Ammon's horn (tissue), 1 donor: ENCODE measurements around the gene MTNR1A.

Experiments used
- DNase-seq: peaks from one replicate; pipeline ENCODE4 v3.0.0-alpha.2; 2016; ENCODE audit warnings: low spot score

MTNR1A gene

GRCh38 chr4:186486172-186486571 lies 69.2 kb downstream of the MTNR1A start:
- DNase-seq: peak; percentile 34

DNA sequence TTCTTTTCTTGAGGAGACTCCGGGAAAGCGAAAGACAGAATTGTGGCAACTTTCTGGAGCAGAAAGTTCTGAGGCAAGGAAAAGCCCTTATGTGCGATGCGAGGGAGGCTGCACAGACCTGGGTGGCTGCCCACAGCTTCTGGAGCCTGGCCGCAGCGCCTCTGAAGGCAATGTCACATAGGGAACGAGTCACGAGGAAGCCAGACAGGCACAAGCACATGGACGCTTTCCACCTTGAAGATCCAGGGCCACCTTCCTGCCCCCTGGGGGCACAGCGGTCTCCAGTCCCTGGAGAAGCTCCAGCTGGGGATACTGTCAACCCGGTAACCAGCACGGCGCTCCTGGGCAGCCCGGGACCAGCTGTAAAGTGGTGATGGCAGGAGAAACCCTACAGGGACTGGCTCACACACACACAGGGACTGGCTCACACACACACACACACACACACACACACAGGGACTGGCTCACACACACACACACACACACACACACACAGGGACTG lies 69.8 kb downstream of the MTNR1A start:
- DNase-seq: peak; percentile 61

DNA sequence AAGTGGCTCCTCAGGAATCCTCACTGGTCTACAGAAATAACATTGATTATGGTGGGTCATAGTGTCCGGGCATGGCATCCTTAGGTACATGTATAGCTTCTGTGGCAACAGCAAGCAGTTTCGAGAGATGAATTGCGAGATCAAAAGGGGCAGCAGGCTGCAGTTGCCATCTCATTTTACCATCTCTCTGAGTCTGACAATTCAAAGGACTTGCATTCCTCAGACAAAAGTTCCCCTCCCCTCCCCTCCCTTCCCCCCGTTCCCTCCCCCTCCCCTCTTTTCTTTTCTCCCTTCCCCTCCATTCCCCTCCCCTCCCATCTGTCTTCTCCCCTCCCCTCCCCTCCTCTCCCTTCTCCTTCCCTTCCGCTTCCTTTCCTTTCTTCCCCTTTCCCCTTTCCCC lies 70.2 kb downstream of the MTNR1A start:
- no peak for DNase-seq

DNA sequence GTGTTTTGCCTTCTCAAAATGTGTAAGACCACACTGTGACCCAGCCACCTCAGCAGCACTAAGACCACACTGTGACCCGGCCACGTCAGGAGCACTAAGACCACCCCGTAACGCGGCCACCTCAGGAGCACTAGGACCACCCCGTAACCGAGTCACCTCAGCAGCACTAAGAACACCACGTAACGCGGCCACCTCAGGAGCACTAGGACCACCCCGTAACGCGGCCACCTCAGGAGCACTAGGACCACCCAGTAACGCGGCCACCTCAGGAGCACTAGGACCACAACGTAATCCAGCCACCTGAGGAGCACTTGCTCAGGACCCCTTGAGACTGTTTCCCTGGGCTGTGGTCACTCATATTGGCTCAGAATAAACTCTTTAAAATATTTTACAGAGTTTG lies 71.7 kb downstream of the MTNR1A start:
- no peak for DNase-seq
